HTERT RPE-1 (cell line): ENCODE data around the gene TMEM117.

ENCODE experiments used
- in situ Hi-C: fragments of 300-500 bp; cut with MboI; formaldehyde crosslinking; loops from 4 replicates; pipeline ENCODE4 v1.14.3; 2020; ENCODE audit warnings: low sequenced_read_pairs

Gene TMEM117

DNA sequence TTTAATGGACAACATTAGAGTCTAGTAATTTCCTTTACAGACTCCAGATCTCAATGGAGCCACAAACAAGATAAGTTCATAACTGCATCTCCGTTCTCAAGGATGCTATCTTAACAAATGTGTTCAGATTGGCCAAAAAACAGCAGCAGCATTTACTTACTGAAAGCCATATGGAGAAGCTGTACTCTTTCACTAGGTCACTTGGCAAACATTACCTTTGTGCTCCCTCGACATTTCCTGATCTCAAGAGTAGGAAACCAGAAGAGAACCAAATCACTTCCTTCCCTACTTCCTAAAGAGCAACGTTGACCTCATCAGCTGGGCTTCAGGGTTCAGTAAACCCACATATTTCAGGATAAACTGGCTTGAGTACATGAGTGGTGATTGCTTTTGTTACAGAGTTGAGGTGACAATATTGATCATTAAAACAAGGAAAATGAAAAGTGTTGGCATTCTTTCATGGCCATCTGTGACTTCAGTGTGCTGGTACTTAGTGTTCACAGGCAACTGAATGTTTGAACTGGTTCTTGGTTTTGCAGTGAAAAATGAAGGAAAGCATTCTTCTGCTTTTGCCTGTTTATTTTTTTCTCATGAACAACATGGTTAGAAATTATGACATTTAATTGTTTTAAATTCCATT, 449.6 kb downstream of the TMEM117 start:
- in situ Hi-C loops, result no loop called here

DNA sequence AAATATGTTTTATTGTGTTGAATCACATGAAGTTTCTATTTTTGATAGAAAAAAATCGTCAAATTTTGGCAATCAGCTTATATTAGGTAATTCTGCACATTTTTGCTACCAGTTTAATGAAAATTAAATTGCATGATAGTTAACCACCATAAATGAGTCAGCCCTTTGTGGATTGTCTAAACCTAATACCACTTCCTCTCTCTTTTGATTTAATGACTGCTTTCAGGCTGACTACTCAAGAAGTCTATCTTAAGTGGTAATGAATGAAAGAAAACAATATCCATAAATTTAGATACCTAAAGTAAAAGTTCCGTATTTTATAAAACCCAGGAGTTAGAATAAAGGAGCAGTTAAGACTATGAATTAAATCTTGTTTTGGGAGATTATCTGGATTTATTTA, 450.5 kb downstream of the TMEM117 start:
- in situ Hi-C loops, result no loop called here

DNA sequence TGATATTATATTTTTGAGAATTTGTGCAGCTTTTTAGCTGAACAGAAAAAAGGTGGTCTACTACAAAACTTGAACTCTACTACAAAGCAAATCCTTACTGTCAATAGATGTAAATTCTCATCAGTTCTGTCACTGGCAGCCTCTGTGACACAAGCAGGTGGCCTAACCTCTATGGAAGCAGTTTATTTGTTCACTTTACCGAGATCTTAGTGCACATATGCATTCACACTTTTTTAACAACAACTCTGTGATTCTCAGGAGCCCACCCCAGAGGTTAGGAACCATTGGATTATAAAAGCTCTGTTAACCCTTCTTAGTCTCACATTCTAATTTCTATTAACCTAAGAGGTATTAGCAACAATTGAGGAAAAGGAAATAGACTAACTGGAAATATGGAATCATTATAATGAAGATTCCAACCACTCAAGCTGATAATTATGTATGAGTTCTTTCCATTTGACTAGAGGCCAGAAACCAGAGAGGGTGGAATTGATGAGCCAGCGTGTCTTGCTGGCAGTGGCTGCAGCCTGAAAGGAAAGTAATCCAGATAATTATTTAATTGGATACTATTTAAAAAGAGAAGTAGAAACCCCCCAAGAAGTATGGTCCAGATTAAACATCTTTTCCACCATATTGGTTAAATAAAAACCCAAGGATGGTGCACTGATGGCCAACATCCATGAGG, 451.1 kb downstream of the TMEM117 start:
- in situ Hi-C loops, result no loop called here

DNA sequence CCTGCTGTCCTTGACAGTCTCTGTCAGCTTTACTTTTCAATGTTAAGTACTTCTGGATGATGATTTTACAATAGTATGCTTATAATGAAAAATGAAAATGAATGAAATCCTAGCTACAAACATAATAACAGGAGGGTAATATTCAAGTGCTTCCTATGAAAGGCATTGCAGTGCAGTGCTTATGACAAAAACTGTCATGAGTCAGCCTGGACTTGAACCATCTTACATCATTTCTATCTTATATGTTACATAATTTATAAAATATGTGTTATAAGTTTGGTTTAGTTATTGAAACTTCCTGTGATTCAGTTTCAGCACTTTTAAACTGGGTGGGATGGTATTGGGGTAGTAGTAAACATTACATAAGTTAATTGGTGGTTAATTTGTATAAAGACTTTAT, 451.7 kb downstream of the TMEM117 start:
- in situ Hi-C loops, result no loop called here

DNA sequence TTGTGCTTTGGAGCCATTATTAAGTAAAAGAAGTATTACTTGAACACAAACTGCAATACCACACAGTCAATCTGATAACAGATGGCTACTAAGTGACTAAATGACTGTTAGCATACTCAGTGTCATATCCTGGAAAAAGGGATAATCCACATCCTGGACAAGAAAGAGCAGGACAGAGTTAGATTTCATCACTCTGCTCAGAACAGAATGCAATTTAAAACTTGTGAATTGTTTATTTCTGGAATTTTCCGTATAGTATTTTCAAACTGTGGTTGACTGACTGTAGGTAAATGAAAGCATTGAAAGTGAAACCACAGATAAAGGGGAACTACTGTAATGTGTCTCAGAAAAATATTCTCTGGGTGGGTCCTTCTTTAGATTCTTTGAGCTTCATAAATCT, 458.8 kb downstream of the TMEM117 start:
- in situ Hi-C loops, result no loop called here

DNA sequence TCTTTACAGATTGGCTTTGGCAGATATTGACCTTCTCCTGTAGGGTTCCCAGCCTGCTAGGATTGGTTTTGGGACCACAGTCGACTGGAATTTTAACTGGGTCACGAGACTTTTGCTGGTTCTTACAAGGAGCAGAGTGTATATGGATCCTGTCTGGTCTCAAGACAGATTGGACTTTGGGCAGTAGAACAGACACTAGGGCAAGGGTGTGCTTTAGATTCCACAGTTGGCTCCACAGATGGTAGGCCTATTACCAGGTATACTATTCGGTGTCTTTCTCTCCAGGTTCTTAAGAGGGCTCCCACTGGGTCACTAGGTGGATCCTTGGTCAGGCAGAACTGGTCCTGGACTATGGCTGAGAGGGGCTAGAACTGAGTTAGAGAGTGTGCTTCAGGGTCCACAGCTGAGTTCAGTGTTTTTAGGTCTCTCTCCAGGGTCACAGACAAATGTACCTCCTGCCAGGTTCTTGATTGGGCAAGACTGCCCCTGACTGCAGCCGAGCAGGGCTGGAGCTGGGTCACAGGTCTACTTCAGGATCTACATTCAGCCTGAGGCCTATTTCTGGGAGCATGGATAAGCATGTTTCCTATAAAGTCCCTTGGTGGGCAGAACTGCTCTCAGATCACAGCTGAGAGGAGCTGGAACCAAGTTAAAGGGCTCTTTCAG, 460.2 kb downstream of the TMEM117 start:
- in situ Hi-C loops, result no loop called here

DNA sequence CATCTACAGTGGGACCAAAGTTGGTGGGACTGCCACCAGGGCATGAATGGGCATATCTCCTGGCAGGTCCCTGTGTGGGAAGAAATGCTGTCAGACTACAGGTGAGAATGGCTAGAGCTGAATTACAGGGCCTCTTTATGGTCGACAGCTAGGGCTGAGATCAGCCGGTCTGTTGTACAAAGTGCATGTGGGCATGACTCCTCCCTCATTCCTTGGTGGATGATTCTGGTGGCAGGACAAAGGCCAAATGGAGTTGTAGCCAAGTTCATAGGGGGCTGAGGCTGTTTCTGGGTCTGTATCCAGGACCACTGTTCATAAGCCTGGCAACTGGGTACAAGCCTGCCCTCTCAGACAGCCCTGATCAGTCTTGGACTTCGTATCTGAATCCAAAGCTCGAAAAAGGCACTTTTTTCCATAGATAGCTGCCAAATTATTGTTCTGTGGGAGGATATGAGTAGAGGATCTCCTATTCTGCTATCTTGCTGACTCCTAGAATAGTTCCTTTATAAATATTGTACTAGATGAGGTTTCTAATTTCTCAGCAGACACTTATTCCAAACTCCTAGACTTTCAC, 460.8 kb downstream of the TMEM117 start:
- in situ Hi-C loops, result no loop called here

DNA sequence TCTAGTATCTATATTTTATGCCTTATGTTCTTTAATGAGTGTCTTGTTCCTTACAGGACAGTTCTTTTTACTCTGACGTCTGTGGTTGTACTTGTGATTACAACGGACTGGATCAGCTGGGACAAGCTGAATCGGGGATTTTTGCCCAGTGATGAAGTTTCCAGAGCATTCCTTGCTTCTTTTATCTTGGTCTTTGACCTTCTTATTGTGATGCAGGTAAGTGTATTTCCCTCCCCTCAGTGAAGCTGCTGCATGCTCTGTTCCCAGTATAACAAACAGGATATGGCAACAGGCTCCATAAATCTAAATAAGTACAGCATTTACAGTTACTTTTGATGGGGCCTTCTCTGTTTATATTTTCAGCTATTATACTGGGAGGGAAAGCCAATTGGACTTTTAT, 463.6 kb downstream of the TMEM117 start:
- in situ Hi-C loops, result no loop called here

DNA sequence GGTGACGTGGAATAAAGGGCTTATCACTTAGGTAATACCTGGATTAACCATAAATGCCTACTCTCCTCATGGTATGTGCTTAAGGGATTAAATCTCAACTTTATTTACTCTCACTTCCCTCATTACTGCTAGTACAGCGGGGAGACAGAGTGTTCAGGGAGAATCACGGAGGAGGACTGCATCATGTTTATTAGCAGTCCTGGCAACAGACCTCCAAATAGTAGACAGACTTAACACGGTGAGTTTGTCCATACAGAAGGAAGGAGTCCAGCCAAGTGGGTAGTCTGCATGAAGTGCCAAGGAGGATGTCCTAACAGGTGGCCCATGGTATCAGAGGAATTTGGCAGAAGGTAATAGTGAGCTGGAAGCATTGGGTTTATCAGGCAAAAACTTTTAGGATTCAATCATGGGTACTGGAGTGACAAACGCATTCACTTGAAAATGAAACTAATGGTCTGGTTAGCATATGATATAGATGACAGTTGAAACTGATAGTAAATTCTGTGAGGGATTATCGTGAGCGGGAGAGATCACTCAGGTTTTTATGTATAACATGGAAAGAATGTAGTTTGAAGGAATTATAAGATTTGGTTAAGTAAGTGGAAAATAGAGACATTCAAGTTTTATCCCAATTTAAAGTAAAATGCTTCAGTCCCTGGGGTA, 471.8 kb downstream of the TMEM117 start:
- in situ Hi-C loops, result no loop called here

DNA sequence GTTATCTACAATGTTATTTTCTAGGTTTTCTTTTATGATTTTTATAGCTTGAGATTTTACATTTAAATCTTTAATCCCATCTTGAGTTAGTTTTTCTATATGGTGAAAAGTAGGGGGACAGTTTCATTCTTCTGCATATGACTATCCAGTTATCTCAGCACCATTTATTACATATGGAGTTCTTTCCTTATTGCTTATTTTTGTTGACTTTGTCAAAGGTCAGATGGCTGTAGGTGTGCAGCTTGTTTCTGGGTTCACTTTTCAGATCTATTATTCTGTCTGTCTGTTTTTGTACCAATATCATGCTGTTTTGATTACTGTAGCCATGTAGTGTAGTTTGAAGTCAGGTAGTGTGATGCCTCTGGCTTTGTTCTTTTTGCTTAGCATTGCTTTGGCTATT, 477.3 kb downstream of the TMEM117 start:
- in situ Hi-C loops, result no loop called here

DNA sequence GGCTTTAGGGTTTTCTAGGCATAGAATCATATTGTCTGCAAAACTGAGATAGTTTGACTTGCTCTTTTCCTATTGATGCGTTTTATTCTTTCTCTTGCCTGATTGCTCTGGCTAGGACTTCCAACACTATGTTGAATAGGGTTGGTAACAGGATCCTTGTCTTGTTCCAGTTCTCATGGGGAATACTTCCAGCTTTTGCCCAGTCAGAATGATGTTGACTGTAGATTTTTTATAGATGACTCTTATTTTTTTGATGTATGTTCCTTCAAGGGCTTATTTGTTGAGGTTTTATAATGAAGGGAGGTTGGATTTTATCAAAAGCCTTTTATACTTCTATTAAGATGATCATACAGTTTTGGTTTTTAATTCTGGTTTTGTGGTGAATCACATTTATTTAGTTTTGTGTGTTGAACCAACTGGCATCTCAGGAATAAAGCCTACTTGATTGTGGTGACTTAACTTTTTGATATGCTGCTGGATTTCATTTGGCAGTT, 478.2 kb downstream of the TMEM117 start:
- in situ Hi-C loops, result no loop called here

DNA sequence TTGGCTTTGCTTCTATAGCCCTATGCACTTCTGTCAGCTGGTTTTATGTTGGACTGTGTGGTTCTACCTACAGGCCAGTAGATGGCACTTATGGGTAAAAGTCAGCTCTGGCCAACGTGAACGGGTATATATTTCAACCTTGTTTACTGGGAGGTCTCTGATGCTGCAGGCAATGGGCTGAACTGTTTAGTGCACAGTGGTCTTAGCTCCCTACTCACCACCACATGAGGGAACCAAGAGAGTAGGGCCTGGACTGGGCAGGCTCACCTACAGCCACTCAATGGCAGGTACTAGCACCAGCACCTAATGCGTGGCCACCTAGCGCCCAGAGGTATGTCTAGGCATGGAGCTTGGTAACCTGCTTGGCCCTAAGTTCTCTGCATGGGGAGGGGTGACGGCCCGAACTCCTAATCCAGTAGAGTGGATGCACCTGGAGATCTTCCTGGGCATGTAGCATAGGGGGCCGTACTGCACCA, 481.8 kb downstream of the TMEM117 start:
- in situ Hi-C loops, result no loop called here

DNA sequence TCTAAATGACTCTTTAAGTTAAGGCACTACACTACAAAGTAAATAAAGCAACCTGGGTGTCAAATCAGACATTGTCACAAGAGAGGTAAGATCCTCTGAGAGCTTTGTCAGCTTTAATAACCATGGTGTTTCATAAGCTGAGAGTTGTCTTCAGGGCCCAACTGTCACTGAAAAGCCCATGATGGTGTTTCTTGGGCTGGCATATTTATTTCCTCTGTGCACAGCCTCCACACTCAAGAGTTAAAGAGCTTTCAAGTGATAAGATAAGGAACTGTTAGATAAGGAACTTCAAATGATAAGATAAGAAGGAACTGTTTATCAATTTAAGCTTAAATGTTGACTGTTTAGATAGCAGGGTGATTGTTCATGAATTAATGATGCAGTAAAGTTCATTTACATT, 495.4 kb downstream of the TMEM117 start:
- in situ Hi-C loops, result no loop called here

DNA sequence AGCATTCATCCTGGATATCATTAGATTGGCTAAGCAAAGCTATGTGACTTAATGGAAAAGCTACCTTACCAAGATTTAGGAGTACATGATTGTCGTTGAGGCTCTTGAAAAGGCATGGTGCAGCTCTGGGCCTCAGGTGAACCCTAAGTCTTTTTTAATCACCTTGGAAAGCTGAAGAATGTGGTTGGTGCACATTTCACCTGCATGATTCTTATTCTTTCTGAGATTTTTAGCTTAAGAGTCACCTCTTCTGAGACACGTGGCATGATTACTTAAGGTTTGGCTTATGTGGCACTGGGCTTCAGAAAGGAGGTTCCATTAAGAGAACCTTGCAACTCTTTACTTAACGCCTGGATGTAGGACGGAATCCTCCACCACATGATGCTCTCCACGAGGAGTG, 498.5 kb downstream of the TMEM117 start:
- in situ Hi-C loops, result no loop called here

DNA sequence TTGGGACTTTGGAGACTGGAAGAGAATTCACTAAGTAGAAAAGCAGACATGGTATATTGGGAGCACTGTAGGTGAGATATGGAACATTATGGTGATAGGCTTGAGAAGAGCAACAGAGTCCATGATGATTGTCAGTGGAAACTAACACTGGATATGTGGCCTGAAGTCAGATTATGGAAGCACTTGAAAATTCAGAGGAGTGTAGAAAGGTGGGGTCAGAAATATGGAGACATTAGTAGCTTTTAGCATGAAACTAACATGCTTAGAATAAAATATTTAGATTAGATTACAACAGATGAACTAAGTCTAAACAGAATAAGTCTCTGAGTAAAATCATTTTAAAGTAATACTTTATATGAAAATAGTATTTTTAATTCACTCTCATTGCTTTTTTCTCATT, 499.1 kb downstream of the TMEM117 start:
- in situ Hi-C loops, result no loop called here

DNA sequence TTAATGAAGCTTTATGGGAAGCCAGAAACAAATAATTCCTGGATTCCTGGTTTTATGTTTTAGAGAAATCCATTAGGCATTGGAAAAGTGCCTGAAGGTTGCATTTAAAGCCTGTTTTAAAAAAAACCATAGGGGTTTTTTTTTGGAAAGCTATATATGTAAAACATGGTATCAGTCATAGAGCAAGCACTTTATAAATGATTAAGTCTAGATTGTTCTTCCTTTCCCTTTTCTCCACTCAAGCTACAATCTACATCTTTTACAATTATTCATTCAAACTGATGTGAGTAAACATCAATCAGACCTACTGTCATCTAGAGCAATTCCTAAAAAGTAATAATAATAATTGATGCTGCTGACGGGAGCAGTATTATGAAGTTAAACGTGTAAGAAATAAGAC, 500.7 kb downstream of the TMEM117 start:
- in situ Hi-C loops, result no loop called here

DNA sequence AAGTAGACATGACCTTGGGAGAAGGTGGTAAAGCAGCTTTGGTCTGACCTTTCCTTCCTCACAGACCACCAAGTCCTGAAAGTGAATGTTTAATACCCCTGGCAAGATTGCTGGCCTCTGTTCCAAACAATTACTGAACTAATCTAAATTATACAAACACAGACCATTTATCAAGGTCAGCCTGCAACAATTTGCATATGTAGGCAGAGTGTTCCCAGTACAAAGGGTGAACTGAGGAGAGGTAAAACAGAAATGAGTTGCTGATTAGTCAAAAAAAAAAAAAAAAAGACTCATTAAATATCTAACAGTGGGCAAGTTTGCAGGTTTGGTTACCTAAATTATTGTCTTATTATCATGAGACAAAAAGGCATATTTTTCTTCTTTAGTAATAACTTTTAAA, 506.5 kb downstream of the TMEM117 start:
- in situ Hi-C loops, result no loop called here

DNA sequence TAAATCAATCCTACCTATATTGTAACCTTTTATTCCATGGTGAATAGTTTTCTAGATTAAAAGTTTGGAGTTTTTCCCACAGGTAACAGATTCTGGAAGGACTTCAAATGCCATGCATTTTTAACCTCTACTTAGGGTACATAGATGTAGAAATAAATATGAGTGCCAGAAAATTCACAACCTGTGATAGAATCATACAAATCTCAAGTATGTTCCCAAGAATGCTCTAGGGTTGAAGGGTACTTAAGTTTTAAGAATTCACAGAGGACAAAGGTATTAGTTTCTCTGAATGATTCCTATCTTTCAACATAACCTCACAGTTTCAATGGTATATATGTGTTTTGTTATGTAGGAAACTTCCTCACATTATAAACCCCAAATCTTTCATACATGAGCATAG, 511.3 kb downstream of the TMEM117 start:
- in situ Hi-C loops, result no loop called here

DNA sequence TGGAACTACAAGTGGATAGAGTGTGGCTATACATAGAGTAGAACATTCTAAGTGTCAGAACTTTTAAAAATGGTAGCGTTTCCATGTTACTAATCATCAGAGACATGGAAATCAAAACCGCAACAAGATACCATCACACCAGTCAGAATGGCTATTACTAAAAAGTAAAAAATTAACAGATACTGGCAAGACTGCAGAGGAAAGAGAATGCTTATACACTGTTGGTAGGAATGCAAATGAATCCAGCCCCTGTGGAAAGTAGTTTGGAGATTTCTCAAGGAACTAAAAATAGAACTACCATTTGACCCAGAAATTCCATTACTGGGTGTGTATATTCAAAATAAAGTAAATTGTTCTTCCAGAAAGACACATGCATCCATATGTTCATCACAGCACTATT, 521.6 kb downstream of the TMEM117 start:
- in situ Hi-C loops, result no loop called here

DNA sequence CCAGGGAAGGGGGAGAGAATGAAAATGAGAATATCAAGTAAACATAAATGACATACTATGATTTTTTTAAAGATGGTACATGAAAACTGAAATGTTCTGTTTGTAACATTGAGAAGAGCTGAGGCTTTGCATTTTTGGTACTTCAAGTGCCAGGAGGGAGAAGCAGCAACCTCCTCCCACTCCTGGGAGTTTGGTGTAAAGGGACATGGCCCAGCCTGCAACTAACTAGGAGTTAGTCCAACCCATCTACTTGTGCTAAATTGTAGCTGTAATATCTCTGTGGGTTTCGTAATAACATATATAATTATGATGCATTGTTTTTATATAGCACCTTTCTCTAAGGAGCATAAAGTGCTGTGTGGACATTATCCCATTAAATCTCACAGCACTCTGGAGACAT, 522.8 kb downstream of the TMEM117 start:
- in situ Hi-C loops, result no loop called here

DNA sequence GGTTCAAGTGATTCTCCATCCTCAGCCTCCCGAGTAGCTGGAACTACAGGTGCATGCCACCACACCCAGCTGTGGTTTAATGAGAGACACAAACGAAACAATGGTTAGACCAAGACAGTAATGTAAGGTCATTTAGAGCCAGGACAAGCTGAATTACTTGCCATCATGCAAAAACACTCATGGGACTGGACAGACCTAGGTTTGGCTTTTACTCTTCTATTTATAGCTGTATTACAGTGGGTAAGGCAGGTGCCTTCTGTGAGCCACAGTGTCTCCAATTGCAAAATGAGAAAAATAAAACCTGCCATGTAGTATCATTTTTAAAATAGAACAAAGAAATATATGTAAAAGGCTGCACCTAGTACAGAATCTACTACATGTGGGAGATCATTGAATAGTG, 527.1 kb downstream of the TMEM117 start:
- in situ Hi-C loops, result no loop called here
